Measurements from ENCODE around the gene PRDM16. TPM values are rescaled to one million over a fixed set of nuclear protein-coding genes. Genes with fewer than 3 reads are reported as not detected.
A peak's percentile ranks its signal among the peaks of the same experiment; 100 is the strongest.

Gene PRDM16
- polyA plus RNA-seq, 2 of the 4 experiments (the other 2 are of a cell fraction) = 0.03 to 0.35 TPM

DNA sequence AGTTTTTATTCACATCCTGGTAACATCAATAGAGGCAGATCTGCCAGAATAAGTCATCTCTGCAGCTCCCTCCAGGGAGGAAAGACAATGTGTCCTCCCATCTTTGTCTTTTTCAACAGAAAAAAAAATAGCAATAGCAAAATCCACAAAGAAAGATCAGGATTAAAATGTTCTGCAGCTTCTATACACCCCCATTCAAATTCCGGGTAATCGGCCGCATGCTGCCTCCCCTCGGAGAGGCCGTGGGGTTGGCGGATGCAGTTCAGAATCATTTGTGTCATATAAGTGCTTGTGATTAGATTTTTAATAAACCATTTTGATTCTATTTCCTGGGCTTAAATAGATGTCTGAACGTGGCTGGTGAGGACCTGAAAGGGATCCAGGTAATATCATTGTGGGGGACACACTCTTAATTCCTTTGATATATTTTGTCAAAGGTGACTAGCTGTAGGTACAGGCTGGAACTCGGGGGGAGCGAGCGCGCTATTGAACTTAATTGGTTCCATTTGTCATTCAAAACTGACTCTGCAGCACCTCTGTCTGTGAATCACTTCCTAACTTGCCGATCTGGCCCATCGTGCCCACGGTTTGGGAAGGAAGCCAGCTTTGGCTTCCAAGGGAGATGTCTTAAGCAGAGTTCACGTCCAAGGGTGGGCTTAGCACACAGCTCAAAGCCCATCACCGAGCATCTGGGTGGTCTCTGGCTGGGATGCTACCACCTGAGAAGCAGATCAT lies 299.9 kb downstream of the PRDM16 start:
- ChIA-PET CTCF (interaction anchor here (0.8 kb wide), 1 partner anchor 56 kb away, joined by 3 read pairs; no protein-coding TSS in a partner anchor), POLR2A (no interaction called here)
- no peak overlapping the region for H3K4me3 ChIP-seq
- H3K4me1 ChIP-seq = no peaks in the 10 kb centered on the region
- FAIRE-seq (no peak), ATAC-seq (no peak), DNase-seq (ENCODE audit: low read depth in 1 of 2, low spot score in 1 of 2) (no peak)
- H3K27ac ChIP-seq = no peak overlapping the region
- no peak overlapping the region for H3K4me2 ChIP-seq
- TF ChIP-seq KDM1A (IDR thresholded peaks at IDR 0.05; ENCODE audit: low read depth) (no peak), SMC3 (IDR thresholded peaks at IDR 0.05) (no peak)
- TF ChIP-seq, protein P1, sequence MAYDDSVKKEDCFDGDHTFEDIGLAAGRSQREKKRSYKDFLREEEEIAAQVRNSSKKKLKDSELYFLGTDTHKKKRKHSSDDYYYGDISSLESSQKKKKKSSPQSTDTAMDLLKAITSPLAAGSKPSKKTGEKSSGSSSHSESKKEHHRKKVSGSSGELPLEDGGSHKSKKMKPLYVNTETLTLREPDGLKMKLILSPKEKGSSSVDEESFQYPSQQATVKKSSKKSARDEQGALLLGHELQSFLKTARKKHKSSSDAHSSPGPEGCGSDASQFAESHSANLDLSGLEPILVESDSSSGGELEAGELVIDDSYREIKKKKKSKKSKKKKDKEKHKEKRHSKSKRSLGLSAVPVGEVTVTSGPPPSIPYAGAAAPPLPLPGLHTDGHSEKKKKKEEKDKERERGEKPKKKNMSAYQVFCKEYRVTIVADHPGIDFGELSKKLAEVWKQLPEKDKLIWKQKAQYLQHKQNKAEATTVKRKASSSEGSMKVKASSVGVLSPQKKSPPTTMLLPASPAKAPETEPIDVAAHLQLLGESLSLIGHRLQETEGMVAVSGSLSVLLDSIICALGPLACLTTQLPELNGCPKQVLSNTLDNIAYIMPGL (CRISPR knock-in tag; IDR thresholded peaks at IDR 0.05; ENCODE audit: borderline replicate concordance) = no peak
- no peaks in the 10 kb centered on the region for H3K9me3 ChIP-seq
- 43% methylated on average over 16 of the region's 16 CpGs for WGBS (ENCODE audit: missing lambda C conversion rate)

DNA sequence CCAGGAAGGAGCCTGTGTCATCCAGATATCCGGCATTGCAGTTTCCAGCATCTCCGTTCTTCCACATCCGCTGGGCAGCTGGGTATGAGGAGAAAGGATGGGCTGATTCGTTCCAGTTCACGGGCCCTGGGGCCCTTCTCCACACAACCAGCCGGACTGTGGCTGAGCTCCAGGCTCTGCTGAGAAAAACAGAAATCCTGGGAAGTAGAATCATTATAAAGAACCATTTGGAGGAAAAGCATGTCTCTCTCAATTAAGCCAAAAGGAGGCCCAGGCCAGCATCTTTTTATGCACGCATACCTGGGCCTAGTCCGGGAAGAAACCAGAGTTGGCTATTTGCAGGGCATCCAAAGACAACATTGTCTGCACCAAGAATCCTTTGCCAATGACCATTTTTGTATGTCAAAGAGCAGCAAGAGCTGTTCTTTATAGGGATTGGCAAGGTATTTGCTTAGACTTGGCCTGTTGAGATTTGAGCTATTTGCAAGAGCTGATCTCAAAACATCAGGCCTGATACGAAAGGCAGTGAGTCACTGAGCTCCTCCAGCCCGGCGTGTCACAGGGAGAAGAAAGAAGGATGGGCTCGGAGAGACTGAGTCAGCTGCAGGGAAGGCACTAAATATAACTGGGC lies 300.6 kb downstream of the PRDM16 start:
- TF ChIP-seq NR3C1 (IDR thresholded peaks at IDR 0.05) = no peak
- TF ChIP-seq TP53 (CRISPR knock-in tag; IDR thresholded peaks at IDR 0.05) = no peak
- TF ChIP-seq BHLHE40 (IDR thresholded peaks at IDR 0.05; ENCODE audit: low read depth, low read length) = no peak
- no peak for TF ChIP-seq NFE2L2 (conservative IDR thresholded peaks at IDR 0.05; ENCODE audit: low read length)
- no peak for TF ChIP-seq RCOR1 (IDR thresholded peaks at IDR 0.05; ENCODE audit: low read depth, low read length)
- TF ChIP-seq FOSB (CRISPR knock-in tag; IDR thresholded peaks at IDR 0.05) = no peak
- no peak for TF ChIP-seq MAFK (IDR thresholded peaks at IDR 0.05; ENCODE audit: partially characterized antibody)
- TF ChIP-seq ZC3H11A (IDR thresholded peaks at IDR 0.05) = no peak
- no peak for TF ChIP-seq TFCP2L1 (CRISPR knock-in tag; IDR thresholded peaks at IDR 0.05)
- TF ChIP-seq EHF (CRISPR knock-in tag; IDR thresholded peaks at IDR 0.05) = no peak
- no peak for TF ChIP-seq RFX5 (IDR thresholded peaks at IDR 0.05)
- TF ChIP-seq POLR2AphosphoS2 (conservative IDR thresholded peaks at IDR 0.05; ENCODE audit: low read length) = no peak
- TF ChIP-seq, protein P2, sequence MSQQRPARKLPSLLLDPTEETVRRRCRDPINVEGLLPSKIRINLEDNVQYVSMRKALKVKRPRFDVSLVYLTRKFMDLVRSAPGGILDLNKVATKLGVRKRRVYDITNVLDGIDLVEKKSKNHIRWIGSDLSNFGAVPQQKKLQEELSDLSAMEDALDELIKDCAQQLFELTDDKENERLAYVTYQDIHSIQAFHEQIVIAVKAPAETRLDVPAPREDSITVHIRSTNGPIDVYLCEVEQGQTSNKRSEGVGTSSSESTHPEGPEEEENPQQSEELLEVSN (IDR thresholded peaks at IDR 0.05; ENCODE audit: borderline replicate concordance, low read depth) = no peak
- TF ChIP-seq JUNB (IDR thresholded peaks at IDR 0.05) = no peak
- TF ChIP-seq RAD21 (conservative IDR thresholded peaks at IDR 0.05 in 1 of 2, IDR thresholded peaks at IDR 0.05 in 1 of 2) = no peak
- POLR2A ChIA-PET = no interaction called here
- Histone ChIP-seq H3K27ac (no peak overlapping the region), H3K9me3 (no peaks in the 10 kb centered on the region), H3K4me2 (no peak overlapping the region), H3K4me3 (no peak overlapping the region), H3K4me1 (no peaks in the 10 kb centered on the region)
- CTCF ChIA-PET = interaction anchor here (0.8 kb wide), 1 partner anchor 55 kb away, joined by 3 read pairs; no protein-coding TSS in a partner anchor
- no peak for DNase-seq (ENCODE audit: low read depth in 1 of 2, low spot score in 1 of 2)
- peak in 1 of 2 experiments; percentile 33; a peak in 1 of 6 replicates for ATAC-seq
- 42% methylated on average over 11 of the region's 12 CpGs for WGBS (ENCODE audit: missing lambda C conversion rate)
- no peak for FAIRE-seq

DNA sequence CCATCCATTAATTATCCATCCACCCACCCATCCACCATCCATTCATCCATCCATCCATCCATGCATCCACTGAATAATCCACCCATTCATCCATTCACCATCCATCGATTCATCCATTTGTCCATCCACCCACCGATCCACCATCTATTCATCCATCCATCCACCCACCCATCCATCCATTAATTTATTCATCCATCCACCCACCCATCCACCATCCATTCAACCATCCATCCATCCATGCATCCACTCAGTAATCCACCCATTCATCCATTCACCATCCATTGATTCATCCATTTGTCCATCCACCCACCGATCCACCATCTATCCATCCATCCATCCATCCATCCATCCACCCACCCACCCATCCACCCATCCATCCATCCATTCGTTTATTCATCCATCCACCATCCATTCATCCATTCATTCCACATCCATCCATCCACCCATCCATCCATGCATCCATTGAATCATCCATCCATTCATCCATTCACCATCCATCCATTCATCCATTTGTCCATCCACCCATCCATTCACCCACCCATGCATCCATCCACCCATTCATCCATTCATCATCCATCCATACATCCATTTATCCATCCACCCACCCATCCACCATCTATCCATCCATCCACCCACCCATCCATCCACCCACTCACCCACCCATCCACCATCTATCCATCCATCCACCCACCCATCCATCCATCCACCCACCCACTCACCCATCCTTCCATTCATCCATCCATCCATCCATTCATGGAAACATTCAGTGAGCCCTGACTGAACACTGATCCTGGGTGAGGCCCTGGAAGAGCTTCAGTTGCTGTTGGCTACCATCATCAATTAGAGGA lies 302.1 kb downstream of the PRDM16 start:
- 31% methylated on average over 4 of the region's 4 CpGs for WGBS (ENCODE audit: missing lambda C conversion rate)
- H3K27ac ChIP-seq = no peak overlapping the region
- ATAC-seq (no peak), DNase-seq (ENCODE audit: low read depth in 1 of 2, low spot score in 1 of 2) (no peak), FAIRE-seq (no peak)
- H3K4me2 ChIP-seq = no peak overlapping the region
- POLR2A ChIA-PET = no interaction called here
- H3K9me3 ChIP-seq = no peaks in the 10 kb centered on the region
- H3K4me1 ChIP-seq = no peaks in the 10 kb centered on the region
- CTCF ChIA-PET = no interaction called here
- H3K4me3 ChIP-seq = no peak overlapping the region
- TF ChIP-seq CBX2 (IDR thresholded peaks at IDR 0.05; ENCODE audit: borderline replicate concordance, low read depth) (no peak), CBX8 (IDR thresholded peaks at IDR 0.05) (no peak), NR3C1 (IDR thresholded peaks at IDR 0.05) (no peak), CEBPB (IDR thresholded peaks at IDR 0.05) (no peak), ESRRA (IDR thresholded peaks at IDR 0.05; ENCODE audit: borderline replicate concordance, low read length) (no peak), FOXS1 (CRISPR knock-in tag; IDR thresholded peaks at IDR 0.05) (no peak), ZNF302 (CRISPR knock-in tag; IDR thresholded peaks at IDR 0.05) (no peak), SREBF2 (IDR thresholded peaks at IDR 0.05) (no peak), GATA3 (IDR thresholded peaks at IDR 0.05; ENCODE audit: borderline replicate concordance) (no peak)
- TF ChIP-seq, protein P1 (CRISPR knock-in tag; IDR thresholded peaks at IDR 0.05; ENCODE audit: borderline replicate concordance) = no peak
- TF ChIP-seq, protein P3, sequence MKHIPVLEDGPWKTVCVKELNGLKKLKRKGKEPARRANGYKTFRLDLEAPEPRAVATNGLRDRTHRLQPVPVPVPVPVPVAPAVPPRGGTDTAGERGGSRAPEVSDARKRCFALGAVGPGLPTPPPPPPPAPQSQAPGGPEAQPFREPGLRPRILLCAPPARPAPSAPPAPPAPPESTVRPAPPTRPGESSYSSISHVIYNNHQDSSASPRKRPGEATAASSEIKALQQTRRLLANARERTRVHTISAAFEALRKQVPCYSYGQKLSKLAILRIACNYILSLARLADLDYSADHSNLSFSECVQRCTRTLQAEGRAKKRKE (CRISPR knock-in tag; IDR thresholded peaks at IDR 0.05; ENCODE audit: low read depth) = no peak

Data from A549 (cell line).